MM.1S (cell line): ENCODE measurements around the gene ELOA.

Experiments used
- EZH2 ChIP-seq: fragments of 300-600 bp; sonication (generic); optimal IDR thresholded peaks from 2 replicates; pipeline ENCODE3; 2017; ENCODE audit warnings: low read depth, mild to moderate bottlenecking, antibody characterized with exemption, low read length, mixed read lengths
- EZH2phosphoT487 ChIP-seq: fragments of 300-600 bp; sonication (generic); IDR thresholded peaks from 2 replicates; pipeline ENCODE4 v1.6.1; 2018; ENCODE audit warnings: antibody characterized with exemption, low read length
- TF ChIP-seq, protein P1 (sequence below): fragments of 300-600 bp; sonication (generic); IDR thresholded peaks from 2 replicates; pipeline ENCODE4 v1.5.1; 2016; ENCODE audit warnings: antibody characterized with exemption, low read length, mixed read lengths

DNA sequence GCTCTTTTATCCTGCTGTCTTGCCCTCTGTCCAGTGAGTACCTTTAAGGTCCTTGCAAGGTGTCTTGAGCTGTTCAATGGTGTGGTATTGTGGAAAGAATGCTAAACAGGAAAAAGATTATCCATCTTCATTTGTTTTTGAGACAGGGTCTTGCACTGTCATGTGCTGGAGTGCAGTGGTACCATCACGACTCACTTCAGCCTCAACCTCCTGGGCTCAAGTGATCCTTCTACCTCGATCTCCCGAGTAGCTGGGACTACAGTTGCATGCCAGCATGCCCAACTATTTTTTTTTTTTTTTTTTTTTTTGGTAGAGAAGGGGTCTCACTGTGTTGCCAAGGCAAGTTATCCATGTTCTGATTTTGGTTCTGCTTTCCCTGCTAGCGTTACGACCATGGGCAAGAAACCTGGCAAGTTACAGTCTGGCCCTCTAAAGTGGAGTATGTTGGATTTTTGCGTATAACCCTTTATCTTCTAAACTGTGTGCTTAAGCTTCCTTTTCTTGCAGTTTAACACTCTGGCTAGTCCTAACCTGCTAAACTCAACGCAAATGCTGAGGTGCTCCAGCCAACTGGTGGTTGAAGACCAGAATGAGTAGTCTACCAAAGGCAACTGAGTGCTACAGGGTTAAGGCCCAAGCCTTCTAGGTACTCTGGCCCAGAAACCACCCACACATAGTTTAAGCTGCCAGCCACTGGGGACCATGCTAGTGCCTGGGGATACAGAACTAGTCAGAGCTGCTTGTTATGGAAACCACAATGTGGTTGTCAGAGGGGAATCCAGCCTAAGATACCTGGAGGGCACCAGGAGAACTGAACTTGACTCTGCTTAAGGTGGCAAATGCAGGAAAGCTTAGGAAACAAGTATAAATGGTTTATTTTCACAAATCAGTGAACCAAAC, 43.7 kb upstream of the ELOA start:
- TF ChIP-seq, protein P1, sequence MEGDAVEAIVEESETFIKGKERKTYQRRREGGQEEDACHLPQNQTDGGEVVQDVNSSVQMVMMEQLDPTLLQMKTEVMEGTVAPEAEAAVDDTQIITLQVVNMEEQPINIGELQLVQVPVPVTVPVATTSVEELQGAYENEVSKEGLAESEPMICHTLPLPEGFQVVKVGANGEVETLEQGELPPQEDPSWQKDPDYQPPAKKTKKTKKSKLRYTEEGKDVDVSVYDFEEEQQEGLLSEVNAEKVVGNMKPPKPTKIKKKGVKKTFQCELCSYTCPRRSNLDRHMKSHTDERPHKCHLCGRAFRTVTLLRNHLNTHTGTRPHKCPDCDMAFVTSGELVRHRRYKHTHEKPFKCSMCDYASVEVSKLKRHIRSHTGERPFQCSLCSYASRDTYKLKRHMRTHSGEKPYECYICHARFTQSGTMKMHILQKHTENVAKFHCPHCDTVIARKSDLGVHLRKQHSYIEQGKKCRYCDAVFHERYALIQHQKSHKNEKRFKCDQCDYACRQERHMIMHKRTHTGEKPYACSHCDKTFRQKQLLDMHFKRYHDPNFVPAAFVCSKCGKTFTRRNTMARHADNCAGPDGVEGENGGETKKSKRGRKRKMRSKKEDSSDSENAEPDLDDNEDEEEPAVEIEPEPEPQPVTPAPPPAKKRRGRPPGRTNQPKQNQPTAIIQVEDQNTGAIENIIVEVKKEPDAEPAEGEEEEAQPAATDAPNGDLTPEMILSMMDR: no peak
- no peak for TF ChIP-seq EZH2
- TF ChIP-seq EZH2phosphoT487: no peak
